Breast epithelium (tissue), 4 donors: ENCODE measurements around the gene RBM4B. TPM values are rescaled to one million over a fixed set of nuclear protein-coding genes. Genes with fewer than 3 reads are reported as not detected.

Experiments used
- DNase-seq, 2 donors: peaks; one replicate each; pipeline ENCODE4 v3.0.0-alpha.2; 2019; ENCODE audit warnings: low spot score in 2 of 2
- H3K27ac ChIP-seq, 2 donors: fragments of 200-600 bp; sonication (generic) in 1 of 2; one replicate each; pipeline ENCODE4 v1.5.1; 2016 to 2019; ENCODE audit warnings: mild to moderate bottlenecking in 1 of 2
- H3K27me3 ChIP-seq, 2 donors: fragments of 200-600 bp; sonication (generic) in 1 of 2; one replicate each; pipeline versions ENCODE4 v1.5.1 to v1.6.0; 2017 to 2019; ENCODE audit warnings: control low read depth in 1 of 2, mild to moderate bottlenecking in 1 of 2
- H3K36me3 ChIP-seq: fragments of 200-600 bp; one replicate; pipeline ENCODE4 v1.5.1; 2019
- H3K4me1 ChIP-seq, 2 donors: fragments of 200-600 bp; sonication (generic); one replicate each; pipeline ENCODE4 v1.5.1; 2016 to 2019; ENCODE audit warnings: control low read depth in 1 of 2
- H3K4me3 ChIP-seq, 3 donors: fragments of 200-600 bp; sonication (generic); 1 replicate in 2 of 3; 2 replicates in 1 of 3; pipeline ENCODE4 v1.5.1; 2016 to 2019; ENCODE audit warnings: mild to moderate bottlenecking in 3 of 3, moderate library complexity in 2 of 3
- H3K9me3 ChIP-seq, 2 donors: fragments of 200-600 bp; sonication (generic) in 1 of 2; one replicate each; pipeline ENCODE4 v1.5.1; 2016 to 2019; ENCODE audit warnings: control low read depth in 1 of 2
- POLR2A ChIP-seq: fragments of 450-650 bp; IDR thresholded peaks from one replicate; pipeline ENCODE4 v1.6.1; 2016; ENCODE audit warnings: antibody characterized with exemption, mild to moderate bottlenecking, moderate library complexity
- POLR2AphosphoS5 ChIP-seq, 3 donors: sonication (generic); formaldehyde crosslinking; IDR thresholded peaks; one replicate each; pipeline ENCODE4 v1.6.1; 2017; ENCODE audit warnings: antibody characterized with exemption in 3 of 3
- intact Hi-C: fragments of 100-400 bp; cut with DNase I; formaldehyde crosslinking; loops from one replicate; pipeline ENCODE4 v1.15.1; 2023; ENCODE audit warnings: low total_unique reads
- total RNA-seq, 3 donors: library from RNA; depleted of rRNA; stranded (reverse); fragments of >200 nt; gene quantifications; one replicate each; pipeline ENCODE4 v1.1.0, GENCODE V29; 2016
- TF ChIP-seq, protein P1 (sequence below), 3 donors: fragments of 450-650 bp; IDR thresholded peaks; one replicate each; pipeline ENCODE4 v1.5.1; 2016 to 2017; ENCODE audit warnings: antibody characterized with exemption in 3 of 3, mild to moderate bottlenecking in 3 of 3, moderate library complexity in 3 of 3

Gene RBM4B
- total RNA-seq, 3 donors from 2014 or later, result 14.9 to 43.8 (median 25.9) TPM

DNA sequence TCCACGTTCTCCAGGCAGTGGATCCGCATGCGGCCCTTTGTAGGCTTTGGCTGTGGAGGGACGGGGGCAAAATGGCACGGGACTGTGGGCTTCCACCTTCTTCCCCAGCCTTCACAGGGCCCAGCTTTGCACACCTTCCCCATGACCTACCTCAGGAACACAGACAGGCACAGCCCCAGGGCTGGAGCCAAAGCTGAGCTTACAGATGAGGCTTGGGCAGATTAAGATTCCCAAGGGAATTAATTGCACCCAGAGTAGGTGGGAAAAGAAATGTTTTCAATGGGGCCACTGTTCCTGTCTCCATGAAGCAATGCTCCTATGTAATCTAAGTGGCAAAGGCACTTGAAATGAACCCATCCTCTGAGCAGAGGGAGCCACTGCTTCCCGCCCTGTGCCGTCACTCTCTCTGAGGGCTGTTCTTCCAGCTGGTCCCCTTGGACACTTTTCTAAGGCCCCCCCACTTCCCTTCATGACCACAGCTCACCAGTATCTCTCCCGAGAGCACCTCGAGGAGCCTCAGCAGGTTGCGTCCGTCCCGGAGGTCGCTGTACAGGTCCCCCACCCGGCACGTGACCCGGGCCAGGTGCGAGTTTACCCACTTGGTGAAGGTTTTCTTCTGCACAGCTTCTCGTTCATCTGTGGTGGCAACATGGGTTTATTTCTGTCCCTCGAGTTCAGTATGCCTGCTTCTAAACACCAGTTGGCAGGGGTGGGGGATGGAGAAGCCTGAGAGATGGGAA lies 37.8 kb upstream of the RBM4B start:
- intact Hi-C loops, result no loop called here
- no peaks in the 10 kb centered on the region for H3K36me3 ChIP-seq
- no peak overlapping the region for H3K4me3 ChIP-seq
- H3K27ac ChIP-seq, result no peak overlapping the region
- H3K27me3 ChIP-seq, result no peaks in the 10 kb centered on the region
- DNase-seq, result no peak
- TF ChIP-seq, protein P1, sequence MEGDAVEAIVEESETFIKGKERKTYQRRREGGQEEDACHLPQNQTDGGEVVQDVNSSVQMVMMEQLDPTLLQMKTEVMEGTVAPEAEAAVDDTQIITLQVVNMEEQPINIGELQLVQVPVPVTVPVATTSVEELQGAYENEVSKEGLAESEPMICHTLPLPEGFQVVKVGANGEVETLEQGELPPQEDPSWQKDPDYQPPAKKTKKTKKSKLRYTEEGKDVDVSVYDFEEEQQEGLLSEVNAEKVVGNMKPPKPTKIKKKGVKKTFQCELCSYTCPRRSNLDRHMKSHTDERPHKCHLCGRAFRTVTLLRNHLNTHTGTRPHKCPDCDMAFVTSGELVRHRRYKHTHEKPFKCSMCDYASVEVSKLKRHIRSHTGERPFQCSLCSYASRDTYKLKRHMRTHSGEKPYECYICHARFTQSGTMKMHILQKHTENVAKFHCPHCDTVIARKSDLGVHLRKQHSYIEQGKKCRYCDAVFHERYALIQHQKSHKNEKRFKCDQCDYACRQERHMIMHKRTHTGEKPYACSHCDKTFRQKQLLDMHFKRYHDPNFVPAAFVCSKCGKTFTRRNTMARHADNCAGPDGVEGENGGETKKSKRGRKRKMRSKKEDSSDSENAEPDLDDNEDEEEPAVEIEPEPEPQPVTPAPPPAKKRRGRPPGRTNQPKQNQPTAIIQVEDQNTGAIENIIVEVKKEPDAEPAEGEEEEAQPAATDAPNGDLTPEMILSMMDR (IDR thresholded peaks at IDR 0.05), result no peak
- no peak for TF ChIP-seq POLR2AphosphoS5 (IDR thresholded peaks at IDR 0.05)
- no peak for TF ChIP-seq POLR2A
- H3K4me1 ChIP-seq, result peaks cover 0 to 4% of the 10 kb centered on the region in 2 donors
- H3K9me3 ChIP-seq, result no peaks in the 10 kb centered on the region

GRCh38 chr11:66713746-66714480 lies 36.2 kb upstream of the RBM4B start:
- intact Hi-C loops, result no loop called here
- no peaks in the 10 kb centered on the region for H3K4me1 ChIP-seq
- H3K27me3 ChIP-seq, result no peaks in the 10 kb centered on the region
- no peaks in the 10 kb centered on the region for H3K36me3 ChIP-seq
- TF ChIP-seq, protein P1 (IDR thresholded peaks at IDR 0.05), result no peak
- TF ChIP-seq POLR2AphosphoS5 (IDR thresholded peaks at IDR 0.05) (no peak), POLR2A (no peak)
- no peak overlapping the region for H3K27ac ChIP-seq
- no peak for DNase-seq
- no peaks in the 10 kb centered on the region for H3K9me3 ChIP-seq
- H3K4me3 ChIP-seq, result no peak overlapping the region

DNA sequence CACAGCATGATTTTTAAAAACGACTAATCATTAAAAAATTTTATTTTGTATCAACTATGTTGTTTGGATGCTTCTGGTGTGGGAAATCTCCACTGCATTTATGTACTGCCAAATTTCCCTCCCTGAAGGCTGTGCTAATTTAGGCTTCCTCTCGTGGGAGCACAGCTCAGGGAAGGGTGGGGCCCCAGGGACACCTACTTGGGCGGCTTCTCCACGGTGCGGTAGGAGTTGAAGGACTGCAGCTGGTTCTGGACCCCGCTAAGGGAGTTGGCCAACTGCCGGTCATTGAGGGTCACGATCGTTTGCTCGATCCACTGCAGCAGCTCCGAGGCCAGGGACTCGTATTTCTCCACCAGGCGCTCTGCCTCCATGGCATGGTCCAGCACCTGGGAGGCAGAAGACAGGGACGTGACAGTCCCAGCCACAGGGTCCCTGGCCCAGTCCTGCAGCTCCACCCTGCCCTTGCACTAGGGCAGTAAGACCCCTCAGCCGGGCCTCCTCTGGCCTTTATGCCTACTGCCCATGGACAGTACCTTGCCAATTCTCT lies 32.8 kb upstream of the RBM4B start:
- Histone ChIP-seq H3K4me3 (no peak overlapping the region), H3K36me3 (no peaks in the 10 kb centered on the region), H3K27me3 (no peaks in the 10 kb centered on the region), H3K4me1 (no peaks in the 10 kb centered on the region), H3K27ac (no peak overlapping the region), H3K9me3 (no peaks in the 10 kb centered on the region)
- intact Hi-C loops, result no loop called here
- no peak for DNase-seq
- TF ChIP-seq POLR2A, result no peak
- TF ChIP-seq, protein P1 (IDR thresholded peaks at IDR 0.05), result no peak
- no peak for TF ChIP-seq POLR2AphosphoS5 (IDR thresholded peaks at IDR 0.05)

GRCh38 chr11:66708701-66709100 lies 31.0 kb upstream of the RBM4B start:
- H3K27ac ChIP-seq, result no peak overlapping the region
- H3K27me3 ChIP-seq, result no peaks in the 10 kb centered on the region
- H3K4me3 ChIP-seq, result no peak overlapping the region
- TF ChIP-seq, protein P1 (IDR thresholded peaks at IDR 0.05), result no peak
- TF ChIP-seq POLR2A (no peak), POLR2AphosphoS5 (IDR thresholded peaks at IDR 0.05) (no peak)
- intact Hi-C loops, result no loop called here
- no peaks in the 10 kb centered on the region for H3K4me1 ChIP-seq
- no peaks in the 10 kb centered on the region for H3K36me3 ChIP-seq
- no peaks in the 10 kb centered on the region for H3K9me3 ChIP-seq
- DNase-seq, result no peak

DNA sequence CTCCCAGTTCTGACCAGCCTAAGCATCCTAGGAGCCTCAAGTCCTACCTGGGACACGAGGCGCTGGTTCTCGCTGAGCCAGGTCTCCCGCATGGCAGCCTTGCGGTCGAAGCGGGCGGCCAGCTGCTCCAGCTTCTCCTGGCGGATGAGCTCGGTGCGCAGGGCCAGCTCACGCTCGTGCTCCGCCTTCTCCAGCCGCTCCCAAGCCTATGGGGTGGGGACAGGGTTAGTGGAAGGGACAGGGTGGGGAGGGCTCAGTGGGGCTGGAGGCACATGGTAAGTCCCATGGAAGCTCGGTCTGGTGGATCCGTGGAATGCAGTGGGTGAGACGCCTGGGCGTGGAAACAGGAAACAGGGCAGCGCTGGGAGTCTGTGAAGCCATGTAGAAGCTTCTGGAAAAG lies 30.4 kb upstream of the RBM4B start:
- H3K4me1 ChIP-seq, result no peaks in the 10 kb centered on the region
- no peaks in the 10 kb centered on the region for H3K9me3 ChIP-seq
- H3K36me3 ChIP-seq, result no peaks in the 10 kb centered on the region
- H3K4me3 ChIP-seq, result no peak overlapping the region
- no peak overlapping the region for H3K27ac ChIP-seq
- H3K27me3 ChIP-seq, result no peaks in the 10 kb centered on the region
- no peak for DNase-seq
- intact Hi-C loops, result no loop called here
- TF ChIP-seq POLR2A (no peak), POLR2AphosphoS5 (IDR thresholded peaks at IDR 0.05) (no peak)
- TF ChIP-seq, protein P1 (IDR thresholded peaks at IDR 0.05), result no peak
